ENCODE results near the gene RPL37A. TPM values are rescaled to one million over a fixed set of nuclear protein-coding genes. Genes with fewer than 3 reads are reported as not detected.

The RPL37A gene
- total RNA-seq, 1 donor from 2014 or later, result 2,606 TPM

DNA sequence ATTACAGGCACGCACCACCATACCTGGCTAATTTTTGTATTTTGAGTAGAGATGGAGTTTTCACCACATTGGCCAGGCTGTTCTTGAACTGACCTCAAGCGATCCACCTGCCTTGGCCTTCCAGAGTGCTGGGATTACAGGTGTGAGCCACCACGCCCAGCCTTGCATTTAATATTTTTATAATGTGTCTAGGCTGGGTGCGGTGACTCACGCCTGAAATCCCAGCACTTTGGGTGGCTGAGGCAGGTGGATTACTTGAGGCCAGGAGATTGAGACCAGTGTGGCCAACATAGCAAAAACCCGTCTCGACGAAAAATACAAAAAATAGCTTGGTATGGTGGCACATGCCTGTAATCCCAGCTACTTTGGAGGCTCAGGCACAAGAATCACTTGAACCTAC is 3.2 kb downstream of the RPL37A start:
- Mint-ChIP-seq H3K27ac (no peak overlapping the region), H3K36me3 (ENCODE audit: insufficient read depth) (peaks cover 46% of the 10 kb centered on the region), H3K27me3 (no peaks in the 10 kb centered on the region), H3K4me1 (ENCODE audit: low read depth) (peaks cover 39% of the 10 kb centered on the region), H3K9me3 (ENCODE audit: low read depth) (no peaks in the 10 kb centered on the region), H3K4me3 (ENCODE audit: low read depth) (no peak overlapping the region)
- TF ChIP-seq, protein P1, sequence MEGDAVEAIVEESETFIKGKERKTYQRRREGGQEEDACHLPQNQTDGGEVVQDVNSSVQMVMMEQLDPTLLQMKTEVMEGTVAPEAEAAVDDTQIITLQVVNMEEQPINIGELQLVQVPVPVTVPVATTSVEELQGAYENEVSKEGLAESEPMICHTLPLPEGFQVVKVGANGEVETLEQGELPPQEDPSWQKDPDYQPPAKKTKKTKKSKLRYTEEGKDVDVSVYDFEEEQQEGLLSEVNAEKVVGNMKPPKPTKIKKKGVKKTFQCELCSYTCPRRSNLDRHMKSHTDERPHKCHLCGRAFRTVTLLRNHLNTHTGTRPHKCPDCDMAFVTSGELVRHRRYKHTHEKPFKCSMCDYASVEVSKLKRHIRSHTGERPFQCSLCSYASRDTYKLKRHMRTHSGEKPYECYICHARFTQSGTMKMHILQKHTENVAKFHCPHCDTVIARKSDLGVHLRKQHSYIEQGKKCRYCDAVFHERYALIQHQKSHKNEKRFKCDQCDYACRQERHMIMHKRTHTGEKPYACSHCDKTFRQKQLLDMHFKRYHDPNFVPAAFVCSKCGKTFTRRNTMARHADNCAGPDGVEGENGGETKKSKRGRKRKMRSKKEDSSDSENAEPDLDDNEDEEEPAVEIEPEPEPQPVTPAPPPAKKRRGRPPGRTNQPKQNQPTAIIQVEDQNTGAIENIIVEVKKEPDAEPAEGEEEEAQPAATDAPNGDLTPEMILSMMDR (IDR thresholded peaks at IDR 0.05; ENCODE audit: unreplicated experiment), result no peak
- DNase-seq (ENCODE audit: low spot score, unreplicated experiment), result no peak

DNA sequence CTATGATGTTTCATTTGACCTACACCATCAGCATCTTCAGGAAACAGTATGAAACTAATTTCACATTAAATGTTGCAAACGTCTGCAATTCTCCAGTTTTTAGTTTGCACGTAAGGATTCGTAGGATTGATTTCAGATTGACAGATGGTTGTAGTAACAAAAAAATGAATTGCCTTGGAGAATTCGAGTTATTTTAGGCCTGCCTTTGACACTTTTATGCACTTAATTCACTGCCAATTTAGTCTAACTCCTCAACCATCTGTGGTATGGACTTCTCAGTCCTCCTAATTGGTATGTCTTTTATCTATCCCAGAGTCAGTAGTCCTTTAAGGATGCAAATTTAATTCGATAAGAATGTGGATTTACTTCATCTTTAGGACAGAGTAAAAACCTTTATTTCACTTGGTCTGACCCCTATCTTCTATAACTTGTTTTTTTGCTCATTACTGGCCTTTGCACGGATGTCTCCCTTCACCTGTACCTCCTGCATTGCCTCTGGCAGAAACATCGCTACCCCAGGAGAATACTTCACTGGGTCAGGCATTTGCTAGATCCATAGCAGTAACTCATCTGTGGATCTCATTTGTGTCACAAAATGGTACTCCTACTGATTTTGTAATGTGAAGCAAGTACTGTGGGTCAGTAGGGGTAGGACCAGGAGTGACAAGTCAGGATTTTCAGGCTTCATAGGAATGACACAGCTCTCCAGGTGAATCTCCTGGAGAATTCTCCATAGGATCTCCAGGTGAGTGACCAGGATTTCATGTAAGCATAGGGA is 3.9 kb downstream of the RPL37A start:
- Mint-ChIP-seq H3K36me3 (ENCODE audit: insufficient read depth) (peaks cover 46% of the 10 kb centered on the region), H3K9me3 (ENCODE audit: low read depth) (no peaks in the 10 kb centered on the region), H3K4me3 (ENCODE audit: low read depth) (no peak overlapping the region), H3K27ac (peak overlapping the region; percentile 4), H3K27me3 (no peaks in the 10 kb centered on the region), H3K4me1 (ENCODE audit: low read depth) (peaks cover 37% of the 10 kb centered on the region)
- TF ChIP-seq, protein P1 (IDR thresholded peaks at IDR 0.05; ENCODE audit: unreplicated experiment), result no peak
- no peak for DNase-seq (ENCODE audit: low spot score, unreplicated experiment)

DNA sequence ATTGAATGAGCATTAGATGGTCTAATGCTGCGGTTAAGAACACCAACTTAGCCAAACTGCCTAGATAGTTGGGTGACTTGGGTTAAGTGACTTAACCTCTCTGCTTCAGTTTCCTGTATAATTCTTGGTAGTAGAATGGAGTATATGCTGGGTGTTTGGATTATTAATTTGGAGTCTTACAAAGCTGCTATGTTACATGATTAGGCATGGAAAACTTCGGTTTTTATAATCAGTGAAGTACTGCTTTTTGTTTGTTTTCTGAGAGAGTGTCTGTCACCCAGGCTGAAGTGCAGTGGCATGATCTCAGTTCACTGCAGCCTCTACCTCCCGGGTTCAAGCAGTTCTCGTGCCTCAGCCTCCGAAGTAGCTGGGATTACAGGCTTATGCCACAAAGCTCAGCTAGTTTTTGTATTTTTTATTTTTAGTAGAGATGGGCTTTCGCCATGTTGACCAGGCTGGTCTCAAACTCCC is 4.5 kb downstream of the RPL37A start:
- H3K36me3 Mint-ChIP-seq (ENCODE audit: insufficient read depth), result peaks cover 46% of the 10 kb centered on the region
- no peak for DNase-seq (ENCODE audit: low spot score, unreplicated experiment)
- H3K27me3 Mint-ChIP-seq, result no peaks in the 10 kb centered on the region
- no peaks in the 10 kb centered on the region for H3K9me3 Mint-ChIP-seq (ENCODE audit: low read depth)
- H3K4me1 Mint-ChIP-seq (ENCODE audit: low read depth), result peaks cover 34% of the 10 kb centered on the region
- H3K27ac Mint-ChIP-seq, result peak overlapping the region; percentile 35
- TF ChIP-seq, protein P1 (IDR thresholded peaks at IDR 0.05; ENCODE audit: unreplicated experiment), result no peak
- H3K4me3 Mint-ChIP-seq (ENCODE audit: low read depth), result no peak overlapping the region

DNA sequence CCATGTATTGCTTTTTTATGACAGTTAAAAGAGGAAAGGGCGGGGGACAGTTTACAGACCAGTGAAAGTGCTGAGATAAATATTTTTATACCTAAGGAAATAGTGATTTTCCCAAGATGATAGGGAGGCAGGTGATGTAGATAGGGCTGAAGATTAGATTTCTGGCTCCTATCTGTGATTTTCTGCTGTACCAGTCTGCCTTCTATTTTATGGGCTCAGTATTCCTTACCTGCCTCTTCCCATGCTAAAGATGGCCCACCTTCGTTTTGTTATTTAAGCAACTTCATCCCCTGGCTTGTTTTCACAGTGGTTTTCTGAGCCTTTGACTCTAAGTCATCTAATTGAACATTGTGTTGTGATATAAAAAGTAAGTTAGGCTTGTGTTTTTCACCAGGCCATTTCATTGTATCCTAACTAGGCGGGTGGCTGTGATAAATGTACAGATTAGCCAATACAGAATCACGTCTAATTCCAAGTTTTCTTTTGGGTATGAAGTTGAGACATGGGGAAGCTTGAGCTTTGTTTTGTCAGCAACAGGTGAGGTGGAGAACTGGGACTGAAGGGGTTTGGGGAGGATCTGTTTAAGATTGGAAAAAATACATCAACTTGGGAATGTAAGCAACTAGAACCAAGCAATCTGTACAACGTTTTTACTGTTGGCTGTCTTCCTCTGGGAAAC is 5.2 kb downstream of the RPL37A start:
- Mint-ChIP-seq H3K27ac (peak overlapping the region; percentile 58), H3K9me3 (ENCODE audit: low read depth) (no peaks in the 10 kb centered on the region), H3K27me3 (no peaks in the 10 kb centered on the region), H3K36me3 (ENCODE audit: insufficient read depth) (peaks cover 46% of the 10 kb centered on the region), H3K4me1 (ENCODE audit: low read depth) (peaks cover 34% of the 10 kb centered on the region), H3K4me3 (ENCODE audit: low read depth) (no peak overlapping the region)
- TF ChIP-seq, protein P1 (IDR thresholded peaks at IDR 0.05; ENCODE audit: unreplicated experiment), result no peak
- DNase-seq (ENCODE audit: low spot score, unreplicated experiment), result no peak

DNA sequence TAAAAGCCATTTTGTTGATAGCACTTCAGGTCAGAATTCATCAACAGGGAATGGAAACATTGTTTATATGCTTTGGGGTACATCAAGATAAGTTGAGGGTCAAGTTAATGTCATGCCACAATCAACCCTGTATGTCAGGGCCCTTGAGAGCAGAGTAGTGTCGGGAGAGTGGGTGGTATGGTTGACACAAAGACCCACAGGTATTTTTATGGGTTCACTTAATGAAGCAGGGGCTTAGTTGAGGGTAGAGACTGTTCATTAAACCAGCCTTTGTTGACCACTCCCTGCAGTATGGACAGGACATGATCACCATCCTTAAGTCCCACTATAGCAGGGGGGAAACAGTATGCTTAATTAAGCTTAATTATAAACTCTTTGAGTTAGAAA is 5.7 kb downstream of the RPL37A start:
- Mint-ChIP-seq H3K27me3 (no peaks in the 10 kb centered on the region), H3K36me3 (ENCODE audit: insufficient read depth) (peaks cover 45% of the 10 kb centered on the region), H3K9me3 (ENCODE audit: low read depth) (no peaks in the 10 kb centered on the region), H3K27ac (peak overlapping the region; percentile 58), H3K4me1 (ENCODE audit: low read depth) (peaks cover 31% of the 10 kb centered on the region), H3K4me3 (ENCODE audit: low read depth) (no peak overlapping the region)
- TF ChIP-seq, protein P1 (IDR thresholded peaks at IDR 0.05; ENCODE audit: unreplicated experiment), result no peak
- no peak for DNase-seq (ENCODE audit: low spot score, unreplicated experiment)

Measured in progenitor cell of endocrine pancreas (in vitro differentiated cells).